ENCODE results near the gene AKAP7. TPM values are rescaled to one million over a fixed set of nuclear protein-coding genes. Genes with fewer than 3 reads are reported as not detected.

Gene AKAP7
- total RNA-seq, 1 donor from 2014 or later, result 4.5 TPM

DNA sequence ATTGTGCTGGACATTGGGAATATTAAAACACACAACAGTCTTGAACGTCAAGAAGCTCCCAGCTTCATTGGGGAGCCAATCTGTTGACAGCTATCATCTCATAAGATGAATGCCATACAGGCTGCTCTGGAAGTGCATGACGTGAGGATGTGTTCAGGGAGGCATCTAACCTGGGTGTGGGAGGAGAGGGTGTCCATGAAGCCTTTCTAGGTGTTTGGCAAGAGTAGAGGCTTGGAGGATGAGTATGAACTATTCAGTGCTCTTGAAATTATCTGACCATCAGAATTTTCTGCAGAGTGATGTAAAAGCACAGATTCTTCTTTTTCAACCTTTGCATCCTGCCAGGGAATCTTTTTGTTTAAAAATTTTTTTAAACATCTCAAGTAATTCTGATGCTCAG lies 11.6 kb downstream of the AKAP7 start:
- H3K27me3 Mint-ChIP-seq (ENCODE audit: unreplicated experiment), result no peaks in the 10 kb centered on the region
- no peak overlapping the region for H3K4me3 Mint-ChIP-seq (ENCODE audit: unreplicated experiment)
- peaks cover 3% of the 10 kb centered on the region for H3K36me3 Mint-ChIP-seq (ENCODE audit: unreplicated experiment)
- H3K9me3 Mint-ChIP-seq (ENCODE audit: unreplicated experiment), result no peaks in the 10 kb centered on the region
- no peaks in the 10 kb centered on the region for H3K4me1 Mint-ChIP-seq (ENCODE audit: unreplicated experiment)
- DNase-seq (ENCODE audit: extremely low spot score, unreplicated experiment), result no peak
- no peak overlapping the region for H3K27ac Mint-ChIP-seq (ENCODE audit: unreplicated experiment)
- TF ChIP-seq, protein P1, sequence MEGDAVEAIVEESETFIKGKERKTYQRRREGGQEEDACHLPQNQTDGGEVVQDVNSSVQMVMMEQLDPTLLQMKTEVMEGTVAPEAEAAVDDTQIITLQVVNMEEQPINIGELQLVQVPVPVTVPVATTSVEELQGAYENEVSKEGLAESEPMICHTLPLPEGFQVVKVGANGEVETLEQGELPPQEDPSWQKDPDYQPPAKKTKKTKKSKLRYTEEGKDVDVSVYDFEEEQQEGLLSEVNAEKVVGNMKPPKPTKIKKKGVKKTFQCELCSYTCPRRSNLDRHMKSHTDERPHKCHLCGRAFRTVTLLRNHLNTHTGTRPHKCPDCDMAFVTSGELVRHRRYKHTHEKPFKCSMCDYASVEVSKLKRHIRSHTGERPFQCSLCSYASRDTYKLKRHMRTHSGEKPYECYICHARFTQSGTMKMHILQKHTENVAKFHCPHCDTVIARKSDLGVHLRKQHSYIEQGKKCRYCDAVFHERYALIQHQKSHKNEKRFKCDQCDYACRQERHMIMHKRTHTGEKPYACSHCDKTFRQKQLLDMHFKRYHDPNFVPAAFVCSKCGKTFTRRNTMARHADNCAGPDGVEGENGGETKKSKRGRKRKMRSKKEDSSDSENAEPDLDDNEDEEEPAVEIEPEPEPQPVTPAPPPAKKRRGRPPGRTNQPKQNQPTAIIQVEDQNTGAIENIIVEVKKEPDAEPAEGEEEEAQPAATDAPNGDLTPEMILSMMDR (IDR thresholded peaks at IDR 0.05), result no peak

- Mint-ChIP-seq H3K27ac (ENCODE audit: unreplicated experiment) (no peak overlapping the region), H3K36me3 (ENCODE audit: unreplicated experiment) (no peaks in the 10 kb centered on the region), H3K4me3 (ENCODE audit: unreplicated experiment) (no peak overlapping the region), H3K9me3 (ENCODE audit: unreplicated experiment) (no peaks in the 10 kb centered on the region), H3K4me1 (ENCODE audit: unreplicated experiment) (peaks cover 13% of the 10 kb centered on the region), H3K27me3 (ENCODE audit: unreplicated experiment) (no peaks in the 10 kb centered on the region)
- no peak for DNase-seq (ENCODE audit: extremely low spot score, unreplicated experiment)
- TF ChIP-seq, protein P1 (IDR thresholded peaks at IDR 0.05), result no peak
These were observed 21.1 kb downstream of the AKAP7 start for GRCh38 chr6:131156411-131156810.

DNA sequence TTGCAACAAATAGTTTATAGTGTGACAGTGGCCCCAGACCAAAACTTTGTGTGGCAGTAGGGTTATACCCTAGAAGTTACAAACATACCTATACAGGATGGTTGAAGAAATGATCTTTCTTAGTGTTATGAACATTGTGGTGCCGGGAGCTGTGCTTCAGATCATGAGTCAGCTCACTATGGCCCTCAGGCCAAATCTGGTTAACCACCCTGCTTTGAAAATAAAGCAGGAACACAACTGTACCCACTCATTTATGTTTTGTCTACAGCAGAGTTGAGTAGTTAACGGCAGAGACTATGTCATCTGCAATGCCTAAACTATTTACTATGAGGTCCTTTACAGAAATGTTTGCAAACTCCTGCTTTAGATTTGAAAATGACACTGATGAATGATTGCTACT lies 24.3 kb downstream of the AKAP7 start:
- Mint-ChIP-seq H3K9me3 (ENCODE audit: unreplicated experiment) (no peaks in the 10 kb centered on the region), H3K4me1 (ENCODE audit: unreplicated experiment) (peaks cover 16% of the 10 kb centered on the region), H3K4me3 (ENCODE audit: unreplicated experiment) (no peak overlapping the region), H3K27ac (ENCODE audit: unreplicated experiment) (no peak overlapping the region), H3K36me3 (ENCODE audit: unreplicated experiment) (peaks cover 3% of the 10 kb centered on the region), H3K27me3 (ENCODE audit: unreplicated experiment) (no peaks in the 10 kb centered on the region)
- DNase-seq (ENCODE audit: extremely low spot score, unreplicated experiment), result no peak
- TF ChIP-seq, protein P1 (IDR thresholded peaks at IDR 0.05), result no peak

- Mint-ChIP-seq H3K9me3 (ENCODE audit: unreplicated experiment) (no peaks in the 10 kb centered on the region), H3K36me3 (ENCODE audit: unreplicated experiment) (peaks cover 3% of the 10 kb centered on the region), H3K27me3 (ENCODE audit: unreplicated experiment) (no peaks in the 10 kb centered on the region), H3K4me3 (ENCODE audit: unreplicated experiment) (no peak overlapping the region), H3K27ac (ENCODE audit: unreplicated experiment) (no peak overlapping the region), H3K4me1 (ENCODE audit: unreplicated experiment) (peaks cover 16% of the 10 kb centered on the region)
- no peak for DNase-seq (ENCODE audit: extremely low spot score, unreplicated experiment)
- TF ChIP-seq, protein P1 (IDR thresholded peaks at IDR 0.05), result no peak
These were observed 25.0 kb downstream of the AKAP7 start for GRCh38 chr6:131160254-131160758.

DNA sequence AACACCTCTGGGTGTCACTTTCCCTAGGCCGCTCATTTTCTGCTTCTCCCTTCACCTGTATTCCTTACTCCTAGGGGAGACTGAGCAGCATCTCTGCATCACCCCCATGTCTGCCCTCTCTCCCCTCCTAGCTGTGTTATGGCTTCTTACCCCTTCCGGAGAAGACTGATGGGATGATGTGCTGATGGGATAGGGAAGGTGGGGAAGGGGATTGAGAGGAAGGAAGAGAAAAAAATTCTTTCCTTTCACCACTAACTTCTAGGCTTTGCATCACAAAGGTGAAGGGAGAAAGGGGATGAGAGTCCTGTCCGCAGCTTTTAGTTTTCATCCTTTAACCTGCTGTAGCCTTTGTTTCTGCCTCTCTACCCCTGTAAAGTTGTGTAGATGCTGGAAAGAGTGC lies 26.7 kb downstream of the AKAP7 start:
- Mint-ChIP-seq H3K4me3 (ENCODE audit: unreplicated experiment) (no peak overlapping the region), H3K27me3 (ENCODE audit: unreplicated experiment) (no peaks in the 10 kb centered on the region), H3K36me3 (ENCODE audit: unreplicated experiment) (peaks cover 10% of the 10 kb centered on the region), H3K4me1 (ENCODE audit: unreplicated experiment) (peaks cover 16% of the 10 kb centered on the region), H3K9me3 (ENCODE audit: unreplicated experiment) (no peaks in the 10 kb centered on the region), H3K27ac (ENCODE audit: unreplicated experiment) (no peak overlapping the region)
- no peak for DNase-seq (ENCODE audit: extremely low spot score, unreplicated experiment)
- TF ChIP-seq, protein P1 (IDR thresholded peaks at IDR 0.05), result no peak
